H1 (cell line): ENCODE results near the gene PRKD3. TPM values are rescaled to one million over a fixed set of nuclear protein-coding genes. Genes with fewer than 3 reads are reported as not detected.
A peak's percentile ranks its signal among the peaks of the same experiment; 100 is the strongest.

Source experiments
- CTCF ChIA-PET: fragments of 300-600 bp; sonication (Branson Sonifier 250); formaldehyde crosslinking; loops from one replicate; lab custom pipeline; 2021; ENCODE audit not compliant: partially characterized antibody; lab: Charles Lee
- POLR2A ChIA-PET: fragments of 300-600 bp; sonication (Branson Sonifier 250); formaldehyde crosslinking; loops from one replicate; lab custom pipeline; 2021; ENCODE audit warnings: inconsistent platforms; ENCODE audit not compliant: partially characterized antibody; lab: Charles Lee
- DNase-seq, 2 experiments: peaks; one replicate each; pipeline versions ENCODE4 v3.0.0 to v3.0.0-alpha.2; 2010 to 2022; ENCODE audit warnings: low spot score in 2 of 2, low read depth in 1 of 2, mixed read lengths in 1 of 2
- FAIRE-seq: peaks from 2 replicates; lab custom pipeline; 2011; peaks lifted over from hg19 to GRCh38; lab: Jason Lieb, UNC
- H2AFZ ChIP-seq: 2 replicates; pipeline ENCODE4 v1.8.1; 2012; ENCODE audit warnings: low read length, inconsistent platforms
- H2AK5ac ChIP-seq: 2 replicates; pipeline ENCODE4 v1.6.1; 2013; ENCODE audit warnings: low read depth, low read length
- H2BK120ac ChIP-seq: replicated peaks from 2 replicates; pipeline ENCODE3; 2013; ENCODE audit warnings: low read depth, low read length, inconsistent platforms
- H2BK12ac ChIP-seq: 2 replicates; pipeline ENCODE4 v1.6.1; 2013; ENCODE audit warnings: low read depth, low read length
- H2BK15ac ChIP-seq: 2 replicates; pipeline ENCODE4 v1.6.1; 2013; ENCODE audit warnings: low read length
- H2BK20ac ChIP-seq: 2 replicates; pipeline ENCODE4 v1.6.1; 2013; ENCODE audit warnings: low read length
- H2BK5ac ChIP-seq: 2 replicates; pipeline ENCODE4 v1.6.1; 2013; ENCODE audit warnings: low read depth, low read length
- H3K14ac ChIP-seq: 2 replicates; pipeline ENCODE4 v1.6.1; 2013; ENCODE audit warnings: inconsistent platforms; ENCODE audit not compliant: insufficient read length
- H3K18ac ChIP-seq: 2 replicates; pipeline ENCODE4 v1.6.1; 2013; ENCODE audit warnings: low read length; ENCODE audit errors: extremely low read depth
- H3K23ac ChIP-seq: 2 replicates; pipeline ENCODE4 v1.6.1; 2013; ENCODE audit warnings: inconsistent platforms; ENCODE audit not compliant: insufficient read length
- H3K23me2 ChIP-seq: 2 replicates; pipeline ENCODE4 v1.6.1; 2013; ENCODE audit warnings: low read depth, low read length
- H3K27ac ChIP-seq: 2 replicates; pipeline ENCODE4 v1.6.1; 2011; ENCODE audit warnings: low read depth, low read length, inconsistent platforms
- H3K27me3 ChIP-seq, 4 experiments: replicated peaks in 1 of 4; 1 replicate in 1 of 4; 2 replicates in 3 of 4; pipeline versions ENCODE4 v1.6.1 to v1.8.1; 2011 to 2013; ENCODE audit warnings: low read length in 3 of 4, mild to moderate bottlenecking in 3 of 4, inconsistent platforms in 2 of 4, mixed read lengths in 2 of 4, moderate library complexity in 1 of 4; ENCODE audit not compliant: control insufficient read depth in 3 of 4, insufficient read depth in 3 of 4; ENCODE audit errors: extremely low read depth in 1 of 4
- H3K36me3 ChIP-seq, 4 experiments: 2 replicates each; pipeline versions ENCODE4 v1.6.1 to v1.8.1; 2011 to 2013; ENCODE audit warnings: mild to moderate bottlenecking in 4 of 4, low read length in 3 of 4, moderate library complexity in 2 of 4, control low read depth in 1 of 4, inconsistent platforms in 1 of 4; ENCODE audit not compliant: insufficient read depth in 4 of 4, control insufficient read depth in 2 of 4
- H3K4ac ChIP-seq: replicated peaks from 2 replicates; pipeline ENCODE3; 2013; ENCODE audit warnings: low read length, low read depth, mixed read lengths, inconsistent platforms; ENCODE audit not compliant: insufficient read length
- H3K4me1 ChIP-seq, 4 experiments: replicated peaks in 1 of 4; 1 replicate in 1 of 4; 2 replicates in 3 of 4; pipeline versions ENCODE4 v1.6.1 to v1.8.1; 2011 to 2013; ENCODE audit warnings: low read length in 3 of 4, inconsistent platforms in 2 of 4, mixed read lengths in 1 of 4; ENCODE audit not compliant: insufficient read depth in 4 of 4, control insufficient read depth in 3 of 4
- H3K4me2 ChIP-seq, 2 experiments: 2 replicates each; pipeline versions ENCODE4 v1.6.1 to v1.8.1; 2011 to 2013; ENCODE audit warnings: low read depth in 2 of 2, low read length in 2 of 2, control low read depth in 1 of 2, inconsistent platforms in 1 of 2, mild to moderate bottlenecking in 1 of 2; ENCODE audit not compliant: insufficient read depth in 1 of 2
- H3K4me3 ChIP-seq, 4 experiments: fragments of 200-600, 300-600 bp in 1 of 4; sonication (generic), shearing (Covaris generic), sonication (Bioruptor Twin) in 1 of 4; 2 replicates each; pipeline versions ENCODE4 v1.5.1 to v1.8.1; 2011 to 2016; ENCODE audit warnings: low read length in 4 of 4, low read depth in 3 of 4, control low read depth in 2 of 4, inconsistent platforms in 2 of 4, mild to moderate bottlenecking in 2 of 4, mixed read lengths in 1 of 4, moderate library complexity in 1 of 4; ENCODE audit not compliant: insufficient read depth in 2 of 4; ENCODE audit errors: extremely low read depth in 1 of 4
- H3K56ac ChIP-seq: replicated peaks from 2 replicates; pipeline ENCODE3; 2013; ENCODE audit warnings: low read depth, mild to moderate bottlenecking, mixed read lengths, low read length, inconsistent platforms; ENCODE audit not compliant: insufficient read length
- H3K79me1 ChIP-seq: 2 replicates; pipeline ENCODE4 v1.6.1; 2013; ENCODE audit warnings: low read depth, low read length, control low read depth
- H3K79me2 ChIP-seq, 2 experiments: 2 replicates each; pipeline versions ENCODE4 v1.6.1 to v1.8.1; 2012 to 2013; ENCODE audit warnings: low read length in 2 of 2, mild to moderate bottlenecking in 2 of 2, inconsistent platforms in 1 of 2; ENCODE audit not compliant: insufficient read depth in 2 of 2, control insufficient read depth in 1 of 2
- H3K9ac ChIP-seq, 4 experiments: replicated peaks in 1 of 4; 1 replicate in 1 of 4; 2 replicates in 3 of 4; pipeline versions ENCODE4 v1.6.1 to v1.8.1; 2011 to 2013; ENCODE audit warnings: low read depth in 3 of 4, low read length in 3 of 4, control low read depth in 2 of 4, mild to moderate bottlenecking in 2 of 4, moderate library complexity in 2 of 4, inconsistent platforms in 1 of 4; ENCODE audit errors: extremely low read depth in 1 of 4
- H3K9me3 ChIP-seq, 2 experiments: 2 replicates each; pipeline versions ENCODE4 v1.6.1 to v1.8.1; 2012 to 2013; ENCODE audit warnings: mild to moderate bottlenecking in 2 of 2, moderate library complexity in 2 of 2, control low read depth in 1 of 2, inconsistent platforms in 1 of 2, low read depth in 1 of 2, low read length in 1 of 2, mixed read lengths in 1 of 2; ENCODE audit not compliant: insufficient read depth in 2 of 2
- H4K20me1 ChIP-seq, 2 experiments: replicated peaks in 1 of 2; 2 replicates each; pipeline versions ENCODE3 to v1.8.1; 2011 to 2013; ENCODE audit warnings: inconsistent platforms in 2 of 2, low read length in 2 of 2, mild to moderate bottlenecking in 1 of 2; ENCODE audit not compliant: insufficient read depth in 2 of 2, control insufficient read depth in 1 of 2
- H4K5ac ChIP-seq: 2 replicates; pipeline ENCODE4 v1.6.1; 2013; ENCODE audit warnings: low read length, low read depth, mixed read lengths, inconsistent platforms; ENCODE audit not compliant: insufficient read length
- H4K8ac ChIP-seq: 2 replicates; pipeline ENCODE4 v1.8.0; 2013; ENCODE audit warnings: mild to moderate bottlenecking, moderate library complexity, low read length, inconsistent platforms; ENCODE audit not compliant: insufficient read depth; ENCODE audit errors: extremely low read depth
- H4K91ac ChIP-seq: replicated peaks from 2 replicates; pipeline ENCODE3; 2013; ENCODE audit warnings: low read length, mixed read lengths, inconsistent platforms; ENCODE audit not compliant: insufficient read length
- ASH2L ChIP-seq: fragments of 200-600, 300-600 bp; sonication (generic); IDR thresholded peaks from one replicate; pipeline ENCODE4 v1.7.1; 2017; ENCODE audit warnings: low read length
- BRCA1 ChIP-seq: IDR thresholded peaks from 2 replicates; pipeline ENCODE4 v1.6.1; 2012; ENCODE audit warnings: low read depth, low read length, improper control_type of control experiment
- CEBPB ChIP-seq: IDR thresholded peaks from 2 replicates; pipeline ENCODE4 v1.6.1; 2012; ENCODE audit warnings: low read depth, low read length
- JUND ChIP-seq: IDR thresholded peaks from 2 replicates; pipeline ENCODE4 v1.6.1; 2011; ENCODE audit warnings: mild to moderate bottlenecking, improper control_type of control experiment, low read length
- KDM4A ChIP-seq: IDR thresholded peaks from one replicate; pipeline ENCODE4 v1.7.1; 2012; ENCODE audit warnings: low read depth, mild to moderate bottlenecking, moderate library complexity, low read length, inconsistent platforms; ENCODE audit not compliant: severe bottlenecking
- PHF8 ChIP-seq: fragments of 200-600 bp; sonication (generic); conservative IDR thresholded peaks from 2 replicates; pipeline ENCODE4 v1.7.1; 2012; ENCODE audit warnings: low read depth, mild to moderate bottlenecking, inconsistent platforms, low read length, moderate library complexity
- RBBP5 ChIP-seq: IDR thresholded peaks from 2 replicates; pipeline ENCODE4 v1.7.1; 2012; ENCODE audit warnings: low read depth, mild to moderate bottlenecking, inconsistent platforms, low read length, moderate library complexity, borderline replicate concordance
- RFX5 ChIP-seq: IDR thresholded peaks from 2 replicates; pipeline ENCODE4 v1.6.1; 2011; ENCODE audit warnings: low read depth, low read length, improper control_type of control experiment, borderline replicate concordance
- SP1 ChIP-seq: IDR thresholded peaks from 2 replicates; pipeline ENCODE4 v1.6.1; 2011; ENCODE audit warnings: low read depth, low read length
- SP2 ChIP-seq: IDR thresholded peaks from 2 replicates; pipeline ENCODE4 v1.6.1; 2012; ENCODE audit warnings: mild to moderate bottlenecking, low read length, inconsistent platforms
- SUZ12 ChIP-seq: fragments of 200-600 bp; sonication (generic); IDR thresholded peaks from 2 replicates; pipeline ENCODE4 v1.6.1; 2012; ENCODE audit warnings: mild to moderate bottlenecking, inconsistent platforms, low read length, moderate library complexity, mixed read lengths
- TAF7 ChIP-seq: optimal IDR thresholded peaks from 2 replicates; pipeline ENCODE3; 2011; ENCODE audit warnings: low read depth, mild to moderate bottlenecking, inconsistent platforms, low read length, moderate library complexity, borderline replicate concordance
- WGBS, 2 experiments: shearing (Covaris generic) in 1 of 2; methylation state at CpG; one replicate each; pipeline versions ENCODE4 v1.1.6 to v1.1.7; 2013 to 2015; ENCODE audit warnings: low lambda C conversion rate in 2 of 2, mixed read lengths in 2 of 2, inconsistent platforms in 1 of 2, low coverage in 1 of 2, missing lambda C conversion rate in 1 of 2; ENCODE audit not compliant: insufficient replicate concordance in 2 of 2, insufficient coverage in 1 of 2, insufficient read length in 1 of 2; ENCODE audit errors: extremely low coverage in 1 of 2, missing lambda C conversion rate in 1 of 2; 5-methylcytosine and 5-hydroxymethylcytosine counted together
- polyA plus RNA-seq, 7 experiments: library from polyadenylated mRNA; depleted of rRNA in 3 of 7; stranded (reverse) in 5 of 7; unstranded in 2 of 7; fragments of >200 nt in 5 of 7; fragments of 200-250 nt in 2 of 7; gene quantifications; 1 replicate in 5 of 7; 2 replicates in 1 of 7; 4 replicates in 1 of 7; pipeline versions ENCODE4 v1.2.1 to v1.2.3, GENCODE V29; 2011 to 2013; ENCODE audit warnings: missing spikeins in 2 of 7, mixed read lengths in 2 of 7
- total RNA-seq: library from RNA; stranded (reverse); fragmentation: NEBNext Ultra II Directional; extraction: Animal tissue kit (Norgen Biotek cat#: 25700); gene quantifications from 2 replicates; pipeline ENCODE4 v1.2.1, GENCODE V29; 2021

The PRKD3 gene
- total and polyA plus RNA-seq, 2 of the 8 experiments (the other 6 are each of a cell fraction or from before 2014, with no cell fraction given): 12.0 to 63.3 TPM

DNA sequence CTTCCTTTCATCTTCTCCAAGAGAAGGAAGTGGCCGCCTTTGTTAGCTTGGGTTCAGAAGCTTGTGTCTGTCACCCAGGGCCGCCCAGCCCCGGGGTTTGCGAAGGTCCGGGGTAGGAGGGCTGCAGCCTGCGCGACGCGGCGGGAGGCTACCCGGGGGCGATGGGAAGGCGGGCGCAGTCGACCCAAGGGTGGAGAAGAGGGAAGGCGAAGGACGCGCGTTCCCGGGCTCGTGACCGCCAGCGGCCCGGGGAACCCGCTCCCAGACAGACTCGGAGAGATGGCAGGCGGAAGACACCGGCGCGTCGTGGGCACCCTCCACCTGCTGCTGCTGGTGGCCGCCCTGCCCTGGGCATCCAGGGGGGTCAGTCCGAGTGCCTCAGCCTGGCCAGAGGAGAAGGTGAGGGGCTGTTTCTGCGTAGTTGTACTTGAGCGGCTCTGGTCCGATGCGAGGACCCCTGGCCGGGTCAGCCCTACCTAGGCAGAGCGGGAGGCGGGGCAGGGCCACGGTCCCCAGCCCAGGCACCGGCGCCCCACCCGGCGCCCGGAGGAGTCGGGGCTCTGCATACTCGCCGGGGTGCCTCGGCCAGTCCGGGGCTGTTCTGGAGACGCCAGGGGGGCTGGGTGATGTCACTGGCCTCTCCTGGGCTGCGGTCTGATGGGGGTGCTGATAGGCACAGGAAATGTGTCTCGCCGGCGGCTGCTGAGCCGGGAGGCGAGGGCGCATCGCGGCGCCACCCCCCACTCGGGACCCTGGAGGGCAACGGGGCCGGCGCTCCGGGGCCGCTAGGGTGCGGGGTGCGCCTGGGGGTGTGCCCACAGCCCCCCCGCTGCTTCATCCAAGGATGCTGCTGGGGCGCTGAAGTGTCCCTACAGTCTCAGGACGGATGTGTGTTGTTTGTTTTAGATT is 20.1 kb upstream of the PRKD3 start, which contains the start of gene QPCT:
Gene QPCT (plus strand): TSS at position 178 of the 909 bp plus-strand sequence. CDS start 102 bp downstream, at position 280.
- Histone ChIP-seq H3K36me3 (no peaks in the 10 kb centered on the region), H2BK5ac (peak within 1 kb of the TSS; percentile 23; the same call in 1 of the 2 replicates), H3K23me2 (no peaks in the 10 kb centered on the region; the same call in 1 of the 2 replicates), H3K27ac (no peak within 1 kb of the TSS), H3K56ac (no peak within 1 kb of the TSS), H3K18ac (no peak within 1 kb of the TSS; the same call in 1 of the 2 replicates), H3K9me3 (no peaks in the 10 kb centered on the region), H3K9ac (peak within 1 kb of the TSS in 1 of 4 experiments; percentile 25; a peak in 2 of 7 replicates), H2BK120ac (no peak within 1 kb of the TSS), H2BK15ac (no peak within 1 kb of the TSS), H2AK5ac (no peak within 1 kb of the TSS), H4K20me1 (no peaks in the 10 kb centered on the region), H4K91ac (peak within 1 kb of the TSS; percentile 33), H3K4ac (no peak within 1 kb of the TSS), H3K4me3 (peak within 1 kb of the TSS; percentile 46 to 79 (median 72)), H2AFZ (peak within 1 kb of the TSS; percentile 94), H4K5ac (no peak within 1 kb of the TSS), H2BK12ac (0 out of 2 replicates have a peak within 1 kb of the TSS, but pooled peaks have one; percentile 7), H3K14ac (no peak within 1 kb of the TSS), H3K4me2 (peak within 1 kb of the TSS; percentile 48 to 98), H3K27me3 (peaks cover 0 to 11% (median 6%) of the 10 kb centered on the region in 4 experiments; a peak in 4 of 7 replicates), H3K79me1 (no peaks in the 10 kb centered on the region), H3K4me1 (peaks cover 2 to 17% (median 8%) of the 10 kb centered on the region in 4 experiments; a peak in 5 of 7 replicates), H2BK20ac (no peak within 1 kb of the TSS), H3K23ac (no peak within 1 kb of the TSS), H4K8ac (peak within 1 kb of the TSS; percentile 63), H3K79me2 (no peaks in the 10 kb centered on the region)
- FAIRE-seq (no peak), DNase-seq (no peak)
- CTCF ChIA-PET: interaction anchor here (1.0 to 1.5 kb wide), 2 partner anchors 10 to 23 kb away, joined by 3 read pairs; no protein-coding TSS in a partner anchor
- 5% methylated on average over 72 of the region's 73 CpGs; no CpG with 5 or more reads in 1 of the 2 experiments for WGBS, 2 experiments
- POLR2A ChIA-PET: no interaction called here
- TF ChIP-seq RFX5 (no peak), PHF8 (0 out of 2 replicates have a peak, but pooled peaks have one; percentile 39), TAF7 (no peak), JUND (no peak), RBBP5 (0 out of 2 replicates have a peak, but pooled peaks have one; percentile 21), SUZ12 (peak; percentile 21; the same call in 1 of the 2 replicates), SP1 (no peak), KDM4A (peak; percentile 98), BRCA1 (no peak), ASH2L (peak; percentile 79), CEBPB (no peak), SP2 (no peak)
